ENCODE measurements around the gene NR2E3. TPM values are rescaled to one million over a fixed set of nuclear protein-coding genes. Genes with fewer than 3 reads are reported as not detected.

The NR2E3 gene
- total RNA-seq, 2 donors from 2014 or later, result 0.52 TPM; not detected in 1

DNA sequence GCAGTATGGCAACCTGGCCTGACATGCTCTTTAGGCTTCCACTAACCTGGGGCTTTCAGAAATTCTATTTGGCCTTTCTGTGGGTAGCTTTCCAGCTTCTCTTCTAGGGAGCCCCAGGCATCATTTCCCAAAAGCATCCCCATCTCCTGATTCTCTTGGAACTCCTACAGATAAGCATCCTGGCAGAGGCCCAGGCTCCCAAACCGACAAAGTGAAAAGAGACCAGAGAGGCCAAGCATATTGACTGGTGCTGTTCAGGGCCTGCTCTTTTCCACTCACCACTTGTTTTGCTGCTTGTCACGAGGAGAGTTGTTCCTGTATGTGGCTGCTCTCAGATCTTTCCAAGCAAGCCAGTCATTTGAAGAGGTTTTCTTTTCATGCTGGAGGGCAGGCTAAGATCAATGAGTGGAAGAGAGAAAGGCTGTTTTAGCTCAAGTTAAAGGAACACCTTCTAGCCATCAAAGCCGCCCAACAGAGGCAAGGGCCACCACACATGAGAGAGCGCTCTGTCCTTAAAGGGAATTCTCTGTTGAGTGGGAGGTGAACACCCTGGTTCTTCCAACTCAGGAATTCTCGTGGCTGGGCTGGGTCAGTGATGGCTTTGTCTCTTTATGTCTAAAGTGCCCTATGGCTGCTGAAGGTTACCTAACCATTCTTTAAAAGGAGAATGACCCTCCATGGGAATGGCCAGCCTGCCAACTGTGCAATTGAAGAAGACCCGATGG is 31.1 kb upstream of the NR2E3 start:
- Histone ChIP-seq H3K4me3 (no peak overlapping the region), H3K9me3 (no peaks in the 10 kb centered on the region), H3K36me3 (replicated peaks in 1 of 2; ENCODE audit: insufficient read depth in 1 of 2, low read depth in 2 of 2) (no peaks in the 10 kb centered on the region), H3K27me3 (no peaks in the 10 kb centered on the region), H3K4me1 (peaks cover 10% of the 10 kb centered on the region), H3K27ac (no peak overlapping the region)
- DNase-seq, result no peak
- WGBS, 2 donors, result 77 to 90% methylated on average over 6 of the region's 6 CpGs
- no peak for TF ChIP-seq POLR2A (IDR thresholded peaks at IDR 0.05)
- TF ChIP-seq, protein P1, sequence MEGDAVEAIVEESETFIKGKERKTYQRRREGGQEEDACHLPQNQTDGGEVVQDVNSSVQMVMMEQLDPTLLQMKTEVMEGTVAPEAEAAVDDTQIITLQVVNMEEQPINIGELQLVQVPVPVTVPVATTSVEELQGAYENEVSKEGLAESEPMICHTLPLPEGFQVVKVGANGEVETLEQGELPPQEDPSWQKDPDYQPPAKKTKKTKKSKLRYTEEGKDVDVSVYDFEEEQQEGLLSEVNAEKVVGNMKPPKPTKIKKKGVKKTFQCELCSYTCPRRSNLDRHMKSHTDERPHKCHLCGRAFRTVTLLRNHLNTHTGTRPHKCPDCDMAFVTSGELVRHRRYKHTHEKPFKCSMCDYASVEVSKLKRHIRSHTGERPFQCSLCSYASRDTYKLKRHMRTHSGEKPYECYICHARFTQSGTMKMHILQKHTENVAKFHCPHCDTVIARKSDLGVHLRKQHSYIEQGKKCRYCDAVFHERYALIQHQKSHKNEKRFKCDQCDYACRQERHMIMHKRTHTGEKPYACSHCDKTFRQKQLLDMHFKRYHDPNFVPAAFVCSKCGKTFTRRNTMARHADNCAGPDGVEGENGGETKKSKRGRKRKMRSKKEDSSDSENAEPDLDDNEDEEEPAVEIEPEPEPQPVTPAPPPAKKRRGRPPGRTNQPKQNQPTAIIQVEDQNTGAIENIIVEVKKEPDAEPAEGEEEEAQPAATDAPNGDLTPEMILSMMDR (IDR thresholded peaks at IDR 0.05), result no peak
- ATAC-seq, result no peak
- intact Hi-C loops (cut with DNase I), result no loop called here

DNA sequence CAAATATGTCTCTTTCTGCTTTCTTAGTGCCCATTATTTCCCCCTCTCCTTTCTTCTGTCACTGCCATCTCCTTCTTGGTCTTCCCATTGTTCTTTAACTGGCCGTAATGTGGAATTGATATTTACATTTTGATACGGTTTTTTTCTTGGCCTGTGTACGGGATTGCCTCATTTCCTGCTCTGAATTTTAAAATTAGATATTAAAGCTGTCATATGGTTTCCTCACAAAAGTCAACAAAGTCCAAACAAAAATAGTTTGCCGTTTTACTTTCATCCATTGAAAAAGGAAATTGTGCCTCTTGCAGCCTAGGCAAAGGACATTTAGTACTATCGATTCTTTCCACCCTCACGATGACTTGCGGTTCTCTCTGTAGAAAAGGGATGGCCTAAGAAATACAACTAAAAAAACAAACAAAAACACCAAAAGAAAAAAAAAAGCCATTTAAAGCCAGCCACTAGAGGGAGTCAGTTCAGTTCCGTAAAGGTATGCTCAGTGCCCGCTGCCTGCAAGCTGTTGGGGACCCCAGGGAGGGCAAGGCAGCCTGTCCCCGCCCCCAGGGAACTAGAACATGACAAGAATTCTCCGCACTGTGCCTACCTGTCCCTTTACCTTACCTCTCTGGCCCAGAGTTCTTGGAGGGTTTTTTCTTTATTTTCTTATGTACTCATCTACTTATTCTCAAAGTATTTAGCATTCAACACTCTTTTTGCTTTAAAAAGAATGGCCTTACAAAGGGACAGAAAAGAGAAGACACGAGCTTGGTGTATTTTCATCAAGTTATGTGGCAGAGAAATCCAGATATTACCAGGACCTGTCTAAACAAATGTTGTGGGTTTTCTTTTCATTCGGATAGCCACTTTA is 30.0 kb upstream of the NR2E3 start:
- peak in 3 of 4 donors; percentile 38 to 53 (median 47) for DNase-seq
- Histone ChIP-seq H3K27me3 (no peaks in the 10 kb centered on the region), H3K36me3 (replicated peaks in 1 of 2; ENCODE audit: insufficient read depth in 1 of 2, low read depth in 2 of 2) (no peaks in the 10 kb centered on the region), H3K9me3 (no peaks in the 10 kb centered on the region), H3K4me1 (peaks cover 10% of the 10 kb centered on the region), H3K4me3 (no peak overlapping the region), H3K27ac (peak overlapping the region in 2 of 4 donors; percentile 1 to 14)
- no peak for TF ChIP-seq POLR2A (IDR thresholded peaks at IDR 0.05)
- TF ChIP-seq, protein P1 (IDR thresholded peaks at IDR 0.05), result peak; percentile 50 to 84 (median 65)
- 10 to 11% methylated on average over 13 of the region's 13 CpGs for WGBS, 2 donors
- ATAC-seq, result peak; percentile 56
- intact Hi-C loops (cut with DNase I), result no loop called here

DNA sequence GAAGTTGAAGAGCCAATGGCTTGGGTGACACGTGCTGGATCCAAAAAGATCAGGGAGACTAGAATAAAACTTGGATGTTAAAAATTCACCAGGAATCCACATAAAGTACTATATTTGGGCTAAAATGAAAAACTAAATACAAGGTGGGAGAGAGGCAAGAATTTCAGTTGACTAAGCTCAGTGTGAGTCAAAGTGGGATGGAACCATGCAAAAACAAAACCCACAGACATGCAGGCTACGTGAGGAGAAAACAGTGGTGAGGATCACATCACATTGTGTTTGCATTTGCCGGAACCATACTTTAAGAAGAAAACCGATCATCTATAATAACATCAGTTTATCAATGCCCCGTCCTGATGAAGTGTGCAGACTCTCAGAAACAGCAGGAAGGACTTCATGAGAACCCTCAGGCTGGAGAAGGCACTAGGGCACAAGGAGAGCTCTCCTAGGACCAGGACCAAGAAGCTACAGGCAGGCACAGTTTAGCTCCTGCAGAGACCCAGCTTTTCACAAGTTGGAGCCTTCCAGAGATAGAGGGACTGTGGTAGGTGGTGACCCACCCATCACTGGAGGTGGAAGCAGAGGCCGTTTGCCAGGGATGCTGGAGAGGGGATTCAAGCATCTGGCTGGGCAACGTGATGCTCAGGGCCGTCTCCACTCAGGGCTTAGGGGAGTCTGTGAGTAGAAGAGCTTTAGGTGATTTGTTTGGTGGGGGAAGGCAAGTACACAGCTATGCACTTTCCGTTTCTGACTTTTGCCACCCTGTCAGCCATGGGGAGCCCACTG is 29.0 kb upstream of the NR2E3 start:
- intact Hi-C loops (cut with DNase I), result no loop called here
- 52% methylated on average over 9 of the region's 9 CpGs for WGBS, 2 donors

DNA sequence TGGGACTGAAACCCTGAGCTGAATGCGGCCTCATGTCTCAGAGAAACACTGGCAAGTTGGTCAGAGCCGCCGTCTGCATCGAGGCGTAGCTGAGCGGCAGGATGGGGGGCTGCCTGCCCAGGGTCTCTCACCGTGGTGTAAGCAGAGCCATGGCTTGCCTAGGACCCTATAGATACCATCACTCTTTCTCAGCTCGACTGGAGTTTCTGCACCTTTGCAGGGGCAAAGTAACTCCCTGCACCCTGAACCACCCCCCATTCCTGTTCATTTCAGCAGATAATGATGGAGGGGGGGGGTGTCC is 28.4 kb upstream of the NR2E3 start:
- no peak for DNase-seq
- 66 to 67% methylated on average over 8 of the region's 8 CpGs for WGBS, 2 donors
- TF ChIP-seq, protein P1 (IDR thresholded peaks at IDR 0.05), result no peak
- TF ChIP-seq POLR2A (IDR thresholded peaks at IDR 0.05), result no peak
- H3K4me3 ChIP-seq, result no peak overlapping the region
- H3K9me3 ChIP-seq, result no peaks in the 10 kb centered on the region
- no peaks in the 10 kb centered on the region for H3K36me3 ChIP-seq (replicated peaks in 1 of 2; ENCODE audit: insufficient read depth in 1 of 2, low read depth in 2 of 2)
- no peak for ATAC-seq
- peaks cover 10% of the 10 kb centered on the region for H3K4me1 ChIP-seq
- intact Hi-C loops (cut with DNase I), result no loop called here
- H3K27me3 ChIP-seq, result no peaks in the 10 kb centered on the region
- no peak overlapping the region for H3K27ac ChIP-seq

More for the DNA sequence above, 29.0 kb upstream of the NR2E3 start:
- Histone ChIP-seq H3K27me3 (no peaks in the 10 kb centered on the region), H3K4me1 (peaks cover 10% of the 10 kb centered on the region), H3K36me3 (replicated peaks in 1 of 2; ENCODE audit: insufficient read depth in 1 of 2, low read depth in 2 of 2) (no peaks in the 10 kb centered on the region), H3K4me3 (no peak overlapping the region), H3K27ac (no peak overlapping the region), H3K9me3 (no peaks in the 10 kb centered on the region)
- DNase-seq (no peak), ATAC-seq (no peak)
- TF ChIP-seq, protein P1 (IDR thresholded peaks at IDR 0.05), result no peak
- no peak for TF ChIP-seq POLR2A (IDR thresholded peaks at IDR 0.05)
